ENCODE results near the gene CISD1.

- TF ChIP-seq CTCF (IDR thresholded peaks at IDR 0.05) (no peak), POLR2A (IDR thresholded peaks at IDR 0.05) (no peak)
Measured at GRCh38 chr10:58326967-58327381, 58.0 kb downstream of the CISD1 start.
